ENCODE measurements around the gene DTHD1. TPM values are rescaled to one million over a fixed set of nuclear protein-coding genes. Genes with fewer than 3 reads are reported as not detected.

DTHD1 gene
- total and polyA plus RNA-seq, 5 donors from 2014 or later = 0.09 to 3.3 (median 0.24) TPM; not detected in 1

DNA sequence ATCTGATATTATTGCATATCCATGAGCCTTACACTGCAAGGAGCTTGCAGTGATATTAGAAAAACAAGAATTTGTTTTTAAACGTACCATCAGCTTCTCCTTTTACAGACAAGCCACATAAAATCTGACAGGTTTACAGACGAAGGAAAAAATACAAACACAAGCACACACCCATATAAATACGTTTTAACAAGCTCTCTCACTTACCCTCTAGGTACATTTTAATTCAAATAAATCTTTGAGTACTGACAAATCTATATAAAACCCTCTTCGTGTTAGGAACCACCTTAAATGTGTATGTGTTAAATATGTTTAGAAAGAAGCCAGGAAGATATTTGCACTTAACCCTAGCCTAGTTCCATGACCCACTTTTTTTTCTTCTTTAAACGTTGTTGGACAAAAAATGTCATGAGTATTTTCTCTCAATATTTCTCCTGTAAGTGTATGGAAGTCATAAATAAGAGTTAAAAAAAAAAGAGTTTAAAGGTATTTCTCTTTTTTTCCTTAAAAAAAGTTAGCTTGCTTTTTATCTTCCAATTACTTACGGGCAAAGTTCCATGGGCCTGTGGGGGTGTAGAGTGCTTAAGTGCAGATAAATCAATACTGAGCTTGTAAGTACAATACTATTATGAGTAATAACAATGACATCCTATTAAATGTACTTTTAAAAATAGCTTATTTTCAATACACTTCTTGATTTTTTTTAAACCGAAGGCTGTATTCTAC, 38.6 kb upstream of the DTHD1 start:
- no peaks in the 10 kb centered on the region for H3K9me3 ChIP-seq (ENCODE audit: control insufficient read depth in 2 of 2, low read length in 2 of 2)
- peaks cover 0 to 5% (median 0%) of the 10 kb centered on the region in 7 donors for H3K9me3 Mint-ChIP-seq

DNA sequence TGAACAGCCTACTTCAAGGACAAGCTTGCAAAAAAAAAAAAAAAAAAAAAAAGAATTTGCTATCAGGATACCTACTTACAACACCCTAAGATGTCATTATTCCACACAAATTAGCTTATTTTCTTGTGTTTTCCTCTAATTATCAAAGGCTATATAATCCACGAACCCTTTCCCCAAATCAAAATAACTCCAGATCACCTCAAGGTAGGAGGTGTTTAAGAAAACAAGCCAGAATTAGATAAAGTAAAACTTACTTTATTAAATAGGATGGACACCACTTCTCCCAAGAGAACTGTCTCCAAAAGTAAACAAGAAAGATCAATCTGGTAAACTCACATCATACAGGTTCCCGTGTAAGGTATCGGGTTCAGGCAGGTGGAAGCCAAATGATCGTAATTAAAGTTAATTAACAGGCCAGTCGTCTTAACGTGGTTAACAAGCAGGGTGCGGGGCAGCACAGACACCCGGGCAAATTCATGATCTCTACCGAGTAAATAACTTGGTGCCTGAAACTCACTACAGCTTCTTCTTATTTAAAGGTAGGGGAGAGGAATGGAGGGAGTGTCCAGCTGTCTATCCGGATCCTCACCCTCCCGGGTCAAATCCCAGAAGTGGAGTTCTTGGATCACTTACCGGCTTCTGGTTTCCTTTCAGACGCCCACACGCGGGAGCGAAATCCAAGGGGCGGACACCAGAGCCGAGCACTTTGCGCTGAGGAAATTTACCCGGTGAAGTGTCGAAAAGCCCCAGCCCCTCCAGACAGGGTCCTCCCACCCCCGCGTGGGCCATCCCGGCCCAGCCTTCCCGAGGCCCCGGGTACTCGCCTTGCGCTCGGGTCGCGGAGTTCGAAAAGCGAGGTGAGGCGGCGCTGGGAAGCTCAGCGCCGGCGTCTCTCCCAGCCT, 37.8 kb upstream of the DTHD1 start:
- peak; percentile 32 to 64 (median 48) for DNase-seq
- Histone ChIP-seq H3K27me3 (ENCODE audit: control insufficient read depth, insufficient read depth, low read length) (no peaks in the 10 kb centered on the region), H3K4me1 (ENCODE audit: control insufficient read depth, insufficient read depth, low read length, poor library complexity, severe bottlenecking) (peaks cover 32% of the 10 kb centered on the region), H3K27ac (ENCODE audit: insufficient read depth, low read length, poor library complexity, severe bottlenecking) (peak overlapping the region; percentile 87), H3K9me3 (ENCODE audit: control insufficient read depth in 2 of 2, low read length in 2 of 2) (no peaks in the 10 kb centered on the region), H3K36me3 (ENCODE audit: control insufficient read depth, insufficient read depth, low read length) (no peaks in the 10 kb centered on the region), H3K4me3 (ENCODE audit: low read depth, low read length) (peak overlapping the region; percentile 99)
- ATAC-seq (ENCODE audit: low read depth in 2 of 2) = peak; percentile 18 to 23
- peaks cover 4% of the 10 kb centered on the region for H3K27me3 Mint-ChIP-seq
- H3K9me3 Mint-ChIP-seq = no peaks in the 10 kb centered on the region
- peaks cover 26 to 53% (median 33%) of the 10 kb centered on the region in 4 donors for H3K4me1 Mint-ChIP-seq
- peak overlapping the region; percentile 80 to 95 (median 92) for H3K27ac Mint-ChIP-seq
- H3K4me3 Mint-ChIP-seq = peak overlapping the region; percentile 91 to 100 (median 96)
- peaks cover 11% of the 10 kb centered on the region for H3K36me3 Mint-ChIP-seq

More for the DNA sequence above, 38.6 kb upstream of the DTHD1 start:
- H3K4me1 ChIP-seq (ENCODE audit: control insufficient read depth, insufficient read depth, low read length, poor library complexity, severe bottlenecking) = peaks cover 32% of the 10 kb centered on the region
- Mint-ChIP-seq H3K4me3 (peak overlapping the region; percentile 91 to 100 (median 96)), H3K27ac (peak overlapping the region; percentile 80 to 95 (median 92)), H3K4me1 (peaks cover 34 to 60% (median 41%) of the 10 kb centered on the region in 4 donors), H3K27me3 (peaks cover 4% of the 10 kb centered on the region), H3K36me3 (peaks cover 19% of the 10 kb centered on the region)
- H3K27ac ChIP-seq (ENCODE audit: insufficient read depth, low read length, poor library complexity, severe bottlenecking) = peak overlapping the region; percentile 87
- peak overlapping the region; percentile 99 for H3K4me3 ChIP-seq (ENCODE audit: low read depth, low read length)
- peaks cover 3% of the 10 kb centered on the region for H3K36me3 ChIP-seq (ENCODE audit: control insufficient read depth, insufficient read depth, low read length)
- DNase-seq (peak in 2 of 3 donors; percentile 21 to 33), ATAC-seq (ENCODE audit: low read depth in 2 of 2) (no peak)
- H3K27me3 ChIP-seq (ENCODE audit: control insufficient read depth, insufficient read depth, low read length) = no peaks in the 10 kb centered on the region

DNA sequence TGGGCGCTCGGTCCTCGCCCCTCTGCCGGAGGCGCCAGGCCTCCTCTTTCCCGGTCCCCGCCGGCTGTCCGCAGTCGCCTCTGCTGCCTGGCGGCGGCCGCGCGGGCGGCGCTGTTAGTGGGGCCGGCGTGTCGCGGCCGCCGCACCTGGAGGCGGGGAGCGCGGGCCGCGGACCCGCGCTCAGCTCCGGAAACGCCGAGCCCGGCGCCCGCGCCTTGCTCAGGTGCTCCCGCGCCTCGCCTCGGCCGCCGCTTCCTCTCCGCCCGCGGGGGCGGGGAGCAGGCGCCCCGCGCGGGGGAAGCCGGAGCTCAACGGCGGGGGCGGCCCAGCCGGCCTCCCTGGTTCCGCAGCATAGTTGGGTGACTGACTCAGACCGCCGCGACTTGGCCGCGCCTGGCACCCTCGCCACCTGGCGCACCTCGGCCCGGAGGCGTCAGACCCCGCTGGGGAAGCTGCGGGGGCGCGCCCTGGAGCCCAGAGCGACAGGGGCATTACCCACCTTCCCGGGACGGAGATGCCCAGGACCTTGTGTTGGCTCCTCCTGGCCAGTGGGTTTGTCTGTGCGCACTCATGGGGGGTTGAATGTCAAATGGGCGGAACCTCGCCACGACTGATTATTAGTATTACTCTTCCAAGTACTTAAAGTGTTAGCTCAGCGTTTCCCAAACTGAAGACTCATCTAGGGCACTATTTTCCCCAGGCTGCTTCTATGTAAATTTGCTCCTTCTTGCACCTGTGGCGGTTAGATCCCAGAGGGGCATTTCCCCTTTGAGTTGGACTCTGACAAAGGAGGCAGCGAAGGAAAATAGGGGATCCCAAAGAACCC, 36.9 kb upstream of the DTHD1 start, which contains the start of gene ARAP2:
TSS of gene ARAP2 (minus strand) at position 258 of the 826 bp plus-strand sequence. CDS start 15,028 bp downstream, outside the sequence.
- H3K36me3 Mint-ChIP-seq = peaks cover 2% of the 10 kb centered on the region
- peaks cover 4% of the 10 kb centered on the region for H3K27me3 Mint-ChIP-seq
- DNase-seq = peak; percentile 65 to 81 (median 74)
- H3K4me1 ChIP-seq (ENCODE audit: control insufficient read depth, insufficient read depth, low read length, poor library complexity, severe bottlenecking) = peaks cover 32% of the 10 kb centered on the region
- H3K36me3 ChIP-seq (ENCODE audit: control insufficient read depth, insufficient read depth, low read length) = no peaks in the 10 kb centered on the region
- H3K27ac ChIP-seq (ENCODE audit: insufficient read depth, low read length, poor library complexity, severe bottlenecking) = peak within 1 kb of the TSS; percentile 87
- peak within 1 kb of the TSS; percentile 92 to 97 (median 94) for H3K27ac Mint-ChIP-seq
- peak within 1 kb of the TSS; percentile 92 to 100 (median 96) for H3K4me3 Mint-ChIP-seq
- no peaks in the 10 kb centered on the region for H3K9me3 Mint-ChIP-seq
- peak within 1 kb of the TSS; percentile 99 for H3K4me3 ChIP-seq (ENCODE audit: low read depth, low read length)
- ATAC-seq (ENCODE audit: low read depth in 2 of 2) = peak; percentile 74 to 78
- no peaks in the 10 kb centered on the region for H3K9me3 ChIP-seq (ENCODE audit: control insufficient read depth in 2 of 2, low read length in 2 of 2)
- H3K27me3 ChIP-seq (ENCODE audit: control insufficient read depth, insufficient read depth, low read length) = no peaks in the 10 kb centered on the region
- H3K4me1 Mint-ChIP-seq = peaks cover 21 to 44% (median 26%) of the 10 kb centered on the region in 4 donors

- ATAC-seq (ENCODE audit: low read depth in 2 of 2) (no peak), DNase-seq (no peak)
- Mint-ChIP-seq H3K27me3 (peaks cover 4% of the 10 kb centered on the region), H3K27ac (no peak overlapping the region), H3K4me1 (peaks cover 0 to 27% (median 15%) of the 10 kb centered on the region in 4 donors), H3K9me3 (no peaks in the 10 kb centered on the region), H3K36me3 (no peaks in the 10 kb centered on the region), H3K4me3 (no peak overlapping the region)
- Histone ChIP-seq H3K9me3 (ENCODE audit: control insufficient read depth in 2 of 2, low read length in 2 of 2) (no peaks in the 10 kb centered on the region), H3K4me3 (ENCODE audit: low read depth, low read length) (no peak overlapping the region), H3K27me3 (ENCODE audit: control insufficient read depth, insufficient read depth, low read length) (no peaks in the 10 kb centered on the region), H3K27ac (ENCODE audit: insufficient read depth, low read length, poor library complexity, severe bottlenecking) (no peak overlapping the region), H3K36me3 (ENCODE audit: control insufficient read depth, insufficient read depth, low read length) (no peaks in the 10 kb centered on the region), H3K4me1 (ENCODE audit: control insufficient read depth, insufficient read depth, low read length, poor library complexity, severe bottlenecking) (peaks cover 5% of the 10 kb centered on the region)
Observed at GRCh38 chr4:36249610-36250009, 31.8 kb upstream of the DTHD1 start.

- peaks cover 14 to 51% (median 29%) of the 10 kb centered on the region in 4 donors for H3K4me1 Mint-ChIP-seq
- no peaks in the 10 kb centered on the region for H3K36me3 Mint-ChIP-seq
- Histone ChIP-seq H3K9me3 (ENCODE audit: control insufficient read depth in 2 of 2, low read length in 2 of 2) (no peaks in the 10 kb centered on the region), H3K27me3 (ENCODE audit: control insufficient read depth, insufficient read depth, low read length) (no peaks in the 10 kb centered on the region), H3K4me1 (ENCODE audit: control insufficient read depth, insufficient read depth, low read length, poor library complexity, severe bottlenecking) (peaks cover 19% of the 10 kb centered on the region), H3K4me3 (ENCODE audit: low read depth, low read length) (no peak overlapping the region), H3K27ac (ENCODE audit: insufficient read depth, low read length, poor library complexity, severe bottlenecking) (no peak overlapping the region), H3K36me3 (ENCODE audit: control insufficient read depth, insufficient read depth, low read length) (no peaks in the 10 kb centered on the region)
- DNase-seq = no peak
- H3K27ac Mint-ChIP-seq = no peak overlapping the region
- no peaks in the 10 kb centered on the region for H3K9me3 Mint-ChIP-seq
- no peak for ATAC-seq (ENCODE audit: low read depth in 2 of 2)
- no peak overlapping the region for H3K4me3 Mint-ChIP-seq
- H3K27me3 Mint-ChIP-seq = no peaks in the 10 kb centered on the region
Observed at GRCh38 chr4:36251983-36252382, 29.4 kb upstream of the DTHD1 start.

DNA sequence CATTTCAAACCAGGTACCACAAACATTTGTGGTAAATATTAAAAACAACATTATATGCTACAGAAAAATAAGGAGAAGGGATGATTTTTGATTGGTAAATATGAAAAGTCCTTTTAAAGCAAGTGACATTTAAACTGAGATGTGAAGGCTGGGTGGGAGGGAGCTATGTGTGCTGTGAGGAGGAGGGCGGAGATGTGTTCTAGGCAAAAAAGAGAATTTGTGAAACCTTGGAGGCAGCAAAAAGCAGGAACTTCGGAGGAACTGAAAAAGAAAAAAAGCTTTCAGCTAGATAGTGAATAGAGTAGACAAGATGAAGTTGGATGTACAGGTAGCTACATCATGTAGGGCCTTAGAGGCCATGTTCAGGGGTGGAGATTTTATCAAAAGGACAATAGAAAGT, 27.0 kb upstream of the DTHD1 start:
- no peak overlapping the region for H3K27ac ChIP-seq (ENCODE audit: insufficient read depth, low read length, poor library complexity, severe bottlenecking)
- H3K36me3 ChIP-seq (ENCODE audit: control insufficient read depth, insufficient read depth, low read length) = no peaks in the 10 kb centered on the region
- Mint-ChIP-seq H3K4me3 (no peak overlapping the region), H3K4me1 (peaks cover 14 to 56% (median 29%) of the 10 kb centered on the region in 4 donors), H3K27ac (peak overlapping the region in 2 of 3 donors; percentile 82 to 83), H3K36me3 (no peaks in the 10 kb centered on the region), H3K9me3 (no peaks in the 10 kb centered on the region), H3K27me3 (no peaks in the 10 kb centered on the region)
- H3K4me3 ChIP-seq (ENCODE audit: low read depth, low read length) = no peak overlapping the region
- no peak for DNase-seq
- H3K9me3 ChIP-seq (ENCODE audit: control insufficient read depth in 2 of 2, low read length in 2 of 2) = no peaks in the 10 kb centered on the region
- peaks cover 19% of the 10 kb centered on the region for H3K4me1 ChIP-seq (ENCODE audit: control insufficient read depth, insufficient read depth, low read length, poor library complexity, severe bottlenecking)
- no peak for ATAC-seq (ENCODE audit: low read depth in 2 of 2)
- H3K27me3 ChIP-seq (ENCODE audit: control insufficient read depth, insufficient read depth, low read length) = no peaks in the 10 kb centered on the region

DNA sequence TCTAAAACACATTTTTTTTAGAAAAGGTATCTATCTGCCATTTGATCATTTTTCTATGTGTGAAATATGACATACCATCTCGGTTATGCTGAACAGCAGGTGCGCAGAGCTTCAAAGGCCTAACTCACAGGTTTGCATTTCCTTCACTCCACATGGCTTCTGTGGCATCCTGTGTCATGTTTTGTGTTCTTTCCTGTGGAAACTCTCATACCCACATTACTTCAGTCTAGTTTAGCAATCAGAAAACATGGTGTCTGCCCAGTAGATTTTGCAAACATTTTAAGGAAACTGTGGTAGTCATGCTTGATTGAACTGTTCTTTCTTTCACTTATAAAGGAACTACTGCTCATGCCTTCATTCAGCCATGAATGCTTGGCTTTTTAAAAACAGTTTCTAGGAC, 25.8 kb upstream of the DTHD1 start:
- Mint-ChIP-seq H3K4me3 (peak overlapping the region; percentile 24 to 69 (median 51)), H3K36me3 (no peaks in the 10 kb centered on the region), H3K9me3 (no peaks in the 10 kb centered on the region), H3K27me3 (no peaks in the 10 kb centered on the region), H3K27ac (peak overlapping the region; percentile 69 to 90 (median 87)), H3K4me1 (peaks cover 14 to 56% (median 29%) of the 10 kb centered on the region in 4 donors)
- no peaks in the 10 kb centered on the region for H3K9me3 ChIP-seq (ENCODE audit: control insufficient read depth in 2 of 2, low read length in 2 of 2)
- peak overlapping the region; percentile 37 for H3K4me3 ChIP-seq (ENCODE audit: low read depth, low read length)
- no peaks in the 10 kb centered on the region for H3K27me3 ChIP-seq (ENCODE audit: control insufficient read depth, insufficient read depth, low read length)
- H3K36me3 ChIP-seq (ENCODE audit: control insufficient read depth, insufficient read depth, low read length) = no peaks in the 10 kb centered on the region
- ATAC-seq (ENCODE audit: low read depth in 2 of 2) (peak; percentile 96), DNase-seq (peak; percentile 17 to 88 (median 79))
- peaks cover 19% of the 10 kb centered on the region for H3K4me1 ChIP-seq (ENCODE audit: control insufficient read depth, insufficient read depth, low read length, poor library complexity, severe bottlenecking)
- H3K27ac ChIP-seq (ENCODE audit: insufficient read depth, low read length, poor library complexity, severe bottlenecking) = peak overlapping the region; percentile 50
